GM21515 (cell line): ENCODE measurements around the gene FHL5.
"Not testable (repeated sequence)": the region's sequence is repeated elsewhere in the genome, so short reads cannot be mapped to it uniquely, and the experiment has no call there.

Experiments used
- ATAC-seq: cut with Tn5 transposase; IDR thresholded peaks from one replicate; pipeline ENCODE4 v1.9.1; 2021; ENCODE audit not compliant: unreplicated experiment

The FHL5 gene

GRCh38 chr6:96562886-96563285 lies at the start of gene FHL5:
Gene FHL5 (plus strand): TSS chr6:96563128. CDS start chr6:96603614, 40,486 bp downstream.
- no peak for ATAC-seq

- ATAC-seq = no peak
These were observed 42.5 kb upstream of the FHL5 start for GRCh38 chr6:96520171-96521115.

GRCh38 chr6:96521306-96521643 lies 41.7 kb upstream of the FHL5 start:
- ATAC-seq = peak; percentile 16

GRCh38 chr6:96521644-96522464 lies 41.1 kb upstream of the FHL5 start, which contains the start of gene UFL1:
Gene UFL1 (plus strand): TSS chr6:96521806. CDS start chr6:96521874, 68 bp downstream.
- peak; percentile 98 for ATAC-seq

- peak; percentile 21 for ATAC-seq
These were observed 40.4 kb upstream of the FHL5 start for GRCh38 chr6:96522465-96523009.

GRCh38 chr6:96528193-96528592 lies 34.7 kb upstream of the FHL5 start:
- ATAC-seq = no peak

- ATAC-seq = no peak
These were observed 30.5 kb upstream of the FHL5 start for GRCh38 chr6:96532399-96532798.

GRCh38 chr6:96537726-96538125 lies 25.2 kb upstream of the FHL5 start:
- no peak for ATAC-seq

GRCh38 chr6:96542702-96543101 lies 20.2 kb upstream of the FHL5 start:
- ATAC-seq = no peak

- ATAC-seq = no peak
These were observed 17.0 kb upstream of the FHL5 start for GRCh38 chr6:96545882-96546281.

- ATAC-seq = no peak
These were observed 15.3 kb upstream of the FHL5 start for GRCh38 chr6:96547654-96548053.

GRCh38 chr6:96554558-96554957 lies 8.4 kb upstream of the FHL5 start:
- ATAC-seq = no peak

- not testable (repeated sequence) for ATAC-seq
These were observed 3.2 kb upstream of the FHL5 start for GRCh38 chr6:96559740-96560139.

GRCh38 chr6:96563853-96564252 lies 925 bp downstream of the FHL5 start:
- no peak for ATAC-seq

- ATAC-seq = no peak
These were observed 7.1 kb downstream of the FHL5 start for GRCh38 chr6:96570053-96570452.

GRCh38 chr6:96571551-96571950 lies 8.6 kb downstream of the FHL5 start:
- no peak for ATAC-seq

GRCh38 chr6:96575359-96575758 lies 12.4 kb downstream of the FHL5 start:
- no peak for ATAC-seq

- ATAC-seq = no peak
These were observed 13.3 kb downstream of the FHL5 start for GRCh38 chr6:96576221-96576620.

- no peak for ATAC-seq
These were observed 19.1 kb downstream of the FHL5 start for GRCh38 chr6:96582021-96582420.

GRCh38 chr6:96582436-96582835 lies 19.5 kb downstream of the FHL5 start:
- ATAC-seq = no peak

GRCh38 chr6:96604420-96604819 lies 41.5 kb downstream of the FHL5 start:
- ATAC-seq = no peak

GRCh38 chr6:96608074-96608473 lies 45.1 kb downstream of the FHL5 start:
- no peak for ATAC-seq
